Embryonic facial prominence (tissue), 1 donor: Measurements from ENCODE around the gene BUD31.

Experiments
- DNase-seq: peaks from one replicate; pipeline ENCODE4 v3.0.0-alpha.2; 2016; ENCODE audit errors: extremely low spot score

BUD31 gene

GRCh38 chr7:99433158-99433557 is 24.4 kb downstream of the BUD31 start:
- no peak for DNase-seq

GRCh38 chr7:99437946-99438572 is 29.3 kb downstream of the BUD31 start:
- no peak for DNase-seq

- peak; percentile 90 for DNase-seq
Measured at GRCh38 chr7:99438573-99439480, 30.1 kb downstream of the BUD31 start, which contains the start of the genes CPSF4 and PTCD1. Gene CPSF4, plus strand, starts transcription at chr7:99438943. Its CDS starts 140 bp downstream, at chr7:99439083. Gene PTCD1, minus strand, starts transcription at chr7:99438798. Its CDS starts 3,556 bp downstream, at chr7:99435242.

DNA sequence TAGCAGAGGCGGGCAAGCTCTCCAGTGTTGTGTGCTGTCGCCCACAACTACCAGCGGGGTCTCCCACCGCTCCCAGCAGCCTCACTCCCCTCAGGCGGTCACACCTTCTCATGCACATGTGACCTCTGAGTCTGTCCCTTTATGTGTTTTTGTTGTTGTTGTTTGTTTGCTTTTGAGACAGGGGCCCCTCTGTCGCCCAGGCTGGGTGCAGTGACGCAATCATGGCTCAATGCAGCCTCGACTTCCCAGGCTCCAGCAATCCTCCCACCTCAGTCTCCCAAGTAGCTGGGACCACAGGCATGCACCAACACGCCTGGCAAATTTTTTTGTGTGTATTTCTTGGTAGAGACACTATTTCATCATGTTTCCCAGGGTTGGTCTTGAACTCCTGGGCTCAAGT is 31.4 kb downstream of the BUD31 start:
- no peak for DNase-seq

- DNase-seq = no peak
Measured at GRCh38 chr7:99446096-99446495, 37.3 kb downstream of the BUD31 start.

DNA sequence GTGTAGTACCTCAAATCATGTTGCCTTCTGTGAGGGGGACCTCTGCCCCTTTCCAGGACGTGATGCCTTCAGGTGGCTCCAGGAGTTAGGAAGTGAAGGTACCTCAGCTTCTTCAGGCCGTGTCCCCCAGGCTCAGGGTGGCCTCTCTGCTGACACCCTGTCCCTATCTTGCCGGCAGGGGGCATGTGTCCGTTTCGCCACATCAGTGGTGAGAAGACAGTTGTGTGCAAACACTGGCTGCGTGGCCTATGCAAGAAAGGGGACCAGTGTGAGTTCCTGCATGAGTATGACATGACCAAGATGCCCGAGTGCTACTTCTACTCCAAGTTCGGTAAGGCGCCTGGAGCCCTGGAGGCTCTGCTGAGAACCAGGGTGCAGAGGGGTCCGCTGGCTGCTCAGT is 39.2 kb downstream of the BUD31 start:
- no peak for DNase-seq

DNA sequence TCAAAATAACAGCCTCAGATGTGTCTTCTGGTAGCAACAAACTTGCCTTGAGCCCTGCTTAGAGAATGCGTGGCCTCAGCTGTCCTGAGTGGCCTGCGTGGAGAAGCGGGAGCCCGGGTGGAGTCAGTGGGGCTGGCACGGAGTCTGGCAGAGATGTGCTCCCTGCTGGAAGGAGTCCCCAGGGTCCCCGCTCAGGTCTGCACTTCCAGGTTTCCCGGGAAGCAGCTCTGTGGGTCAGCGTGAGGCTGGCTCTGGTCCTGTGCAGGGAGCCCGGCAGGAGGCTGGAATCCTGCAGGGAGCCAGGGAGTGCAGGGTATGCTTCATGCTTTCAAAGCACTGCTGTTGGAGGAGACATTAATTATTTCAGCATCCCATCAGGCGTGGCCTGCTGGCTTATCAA is 40.1 kb downstream of the BUD31 start:
- no peak for DNase-seq

DNA sequence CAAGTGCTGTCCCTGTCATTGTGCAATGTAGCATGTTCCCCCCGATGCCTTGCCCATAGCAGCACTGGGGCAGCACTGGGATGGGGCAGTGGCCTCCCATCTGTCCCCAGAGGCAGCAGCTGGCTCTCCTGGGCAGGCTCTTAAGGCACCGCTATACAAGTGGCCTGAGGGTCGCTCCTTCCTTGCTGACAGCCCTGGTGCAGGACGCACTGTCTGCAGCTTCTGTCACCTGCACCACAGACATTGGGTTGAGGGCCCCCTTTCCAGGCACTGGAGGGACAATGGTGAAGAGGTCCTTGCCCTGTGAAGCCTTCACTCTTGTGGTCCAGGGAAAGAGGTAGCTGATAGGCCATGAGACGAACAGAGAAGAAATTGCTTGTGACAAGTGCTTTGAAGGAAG is 40.6 kb downstream of the BUD31 start:
- DNase-seq = peak; percentile 70

DNA sequence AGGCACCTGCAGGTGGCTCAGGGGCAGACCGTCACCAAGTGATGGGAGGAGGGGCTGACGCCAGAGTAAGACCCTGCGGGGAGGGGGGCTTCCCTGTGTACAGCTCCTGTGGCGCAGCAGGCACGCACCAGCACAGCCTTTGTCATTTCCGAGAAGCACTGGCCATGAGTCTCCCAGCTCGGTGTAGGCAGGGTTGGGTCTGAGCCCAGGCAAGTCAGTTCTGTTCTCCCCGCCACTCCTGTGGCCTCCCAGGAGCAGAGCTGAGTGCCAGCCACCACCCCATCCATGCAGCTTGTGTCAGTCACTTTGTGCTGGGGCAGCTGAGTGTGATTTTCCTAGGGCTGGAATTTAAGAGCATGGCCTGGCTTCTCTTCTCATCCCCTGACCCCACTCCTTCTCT is 43.2 kb downstream of the BUD31 start:
- no peak for DNase-seq

DNA sequence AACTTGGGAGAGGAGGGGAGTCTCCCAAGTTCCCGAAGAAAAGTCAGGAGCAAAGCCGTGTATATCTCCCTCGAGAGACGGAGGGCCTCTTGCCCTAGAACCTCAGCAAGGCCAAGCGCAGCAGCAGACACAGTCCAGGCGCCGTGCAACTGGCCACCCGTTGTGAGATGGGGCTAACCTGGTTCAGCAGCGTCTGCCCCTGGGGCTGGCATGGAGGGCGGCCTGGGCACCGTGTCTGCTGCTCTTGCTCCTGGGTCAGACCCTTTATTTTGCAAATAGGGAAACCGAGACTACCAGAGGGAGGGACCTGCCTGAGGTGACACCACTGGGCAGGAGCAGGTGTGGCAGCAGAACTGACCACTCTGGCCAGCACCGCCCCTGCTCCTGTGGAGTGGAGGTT is 43.8 kb downstream of the BUD31 start:
- no peak for DNase-seq

- no peak for DNase-seq
Measured at GRCh38 chr7:99453105-99453504, 44.3 kb downstream of the BUD31 start.

DNA sequence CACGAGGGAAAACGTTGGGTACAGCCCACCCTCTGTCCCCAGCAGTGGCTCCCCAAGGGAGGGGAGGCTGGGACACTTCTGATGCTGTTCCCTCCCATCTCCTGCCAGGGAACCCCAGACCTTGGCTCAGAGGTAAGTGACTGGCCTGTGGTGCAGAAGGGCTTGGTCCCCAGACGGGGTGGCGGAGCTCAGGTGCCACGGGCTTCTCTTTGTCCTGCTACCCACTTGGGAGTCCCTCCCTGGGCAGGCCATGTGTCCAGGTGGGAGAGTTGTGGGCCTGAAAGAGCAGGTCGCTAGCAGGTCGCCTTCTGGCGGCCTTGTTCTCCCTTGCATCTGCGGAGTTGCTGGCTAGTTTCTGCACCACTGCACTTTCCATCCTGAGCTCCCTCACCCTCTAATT is 47.1 kb downstream of the BUD31 start:
- DNase-seq = no peak

DNA sequence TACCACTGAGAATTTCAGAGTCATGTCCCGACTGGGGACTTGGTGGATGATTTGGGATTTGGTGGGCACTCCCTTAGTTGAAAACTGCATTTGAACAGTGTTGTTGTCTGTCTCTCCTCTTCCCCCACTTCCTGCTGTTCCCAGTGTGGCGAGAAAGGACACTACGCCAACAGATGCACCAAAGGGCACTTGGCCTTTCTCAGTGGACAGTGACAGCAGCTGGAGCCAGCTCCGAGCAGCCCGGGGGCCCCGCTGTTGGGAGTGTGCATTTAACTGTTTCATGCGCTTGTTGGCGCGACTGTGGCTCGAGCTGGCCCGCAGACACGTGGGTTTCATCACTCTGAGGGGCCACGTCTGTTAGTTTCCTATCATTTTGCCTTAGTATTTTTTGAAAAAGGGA is 47.5 kb downstream of the BUD31 start:
- no peak for DNase-seq

DNA sequence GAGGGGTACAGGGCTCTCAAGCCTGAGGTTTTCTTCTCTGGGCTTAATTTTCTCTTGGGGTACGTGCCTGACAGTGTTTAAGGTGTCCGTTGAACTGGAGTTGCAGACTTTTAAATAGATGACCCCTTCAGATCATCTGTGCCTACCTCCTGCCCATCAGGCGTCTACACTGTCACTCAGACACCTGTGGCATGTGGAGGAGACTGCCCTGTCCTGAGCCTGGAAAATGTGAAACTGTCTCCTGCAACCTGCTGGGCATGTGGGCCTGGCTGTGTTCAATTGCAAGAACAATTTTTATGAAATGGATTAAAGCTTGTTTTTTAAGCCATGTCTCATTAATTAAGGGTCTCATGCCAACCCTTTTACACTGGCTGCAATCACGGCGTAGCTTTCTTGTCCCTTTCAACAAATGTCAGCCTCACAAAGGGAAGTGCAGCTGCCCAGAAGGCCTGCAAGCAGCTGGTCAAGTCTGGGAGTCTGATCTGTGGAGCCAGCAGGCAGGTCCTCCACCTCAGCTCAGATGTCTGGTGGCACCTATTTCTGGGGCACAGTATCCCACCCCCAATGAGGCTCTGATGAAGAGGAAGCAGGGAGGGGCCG is 48.4 kb downstream of the BUD31 start:
- DNase-seq = no peak

GRCh38 chr7:99457650-99458493 is 49.1 kb downstream of the BUD31 start:
- no peak for DNase-seq

DNA sequence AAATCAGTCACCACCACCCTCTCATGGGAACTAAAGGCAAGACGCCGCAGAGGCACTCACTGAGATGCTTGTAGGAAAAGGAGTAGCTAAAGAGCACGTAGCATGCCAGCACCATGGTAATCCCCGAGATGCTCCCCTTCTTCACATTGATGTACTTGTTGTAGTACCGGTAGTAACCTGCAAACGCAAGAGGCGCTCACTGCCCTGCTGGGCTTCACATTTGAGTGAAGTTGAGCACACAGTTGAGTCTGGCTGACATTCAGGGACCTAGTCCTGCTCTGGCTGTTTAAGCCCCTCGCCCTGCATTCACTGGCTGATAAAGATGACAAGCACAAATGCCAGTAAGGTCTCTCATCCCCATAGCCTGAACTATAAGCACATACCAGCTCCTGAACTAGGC is 50.3 kb downstream of the BUD31 start:
- no peak for DNase-seq

- DNase-seq = no peak
Measured at GRCh38 chr7:99460651-99461050, 51.9 kb downstream of the BUD31 start.

DNA sequence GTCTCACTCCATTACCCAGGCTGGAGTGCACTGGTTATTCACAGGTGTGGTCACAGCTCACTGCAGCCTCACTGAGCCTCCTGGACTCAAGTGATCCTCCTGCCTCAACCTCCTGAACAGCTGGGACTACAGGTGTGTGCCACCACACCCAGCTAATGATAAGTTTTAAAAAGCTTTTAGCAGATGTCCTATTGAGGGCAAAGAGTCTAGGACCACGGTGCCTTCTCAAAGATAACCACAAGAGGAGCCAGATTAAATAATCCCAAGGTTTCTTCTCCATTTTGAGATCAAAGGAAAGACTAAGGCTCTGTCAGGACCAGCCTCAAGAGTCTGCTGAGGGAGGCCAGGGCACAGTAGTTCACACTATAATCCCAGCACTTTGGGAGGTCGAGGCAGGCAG is 52.5 kb downstream of the BUD31 start:
- no peak for DNase-seq

DNA sequence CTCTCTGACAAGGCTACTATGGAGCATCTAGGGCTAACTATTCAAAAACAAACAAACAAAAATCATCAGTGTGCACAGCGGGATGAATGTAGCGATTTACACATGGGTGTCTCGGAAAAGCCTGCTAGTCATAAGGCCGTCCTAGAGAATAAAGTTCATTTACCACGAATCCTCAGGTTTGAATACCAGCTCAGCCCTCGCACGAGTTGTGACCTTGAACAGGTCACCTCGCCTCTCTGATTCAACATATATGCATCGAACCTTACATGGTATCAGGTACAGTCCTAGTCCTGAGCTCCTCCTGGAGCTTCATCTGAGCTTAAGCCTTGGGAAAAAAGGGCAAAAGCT is 56.6 kb downstream of the BUD31 start:
- no peak for DNase-seq

- DNase-seq = no peak
Measured at GRCh38 chr7:99468336-99468918, 59.7 kb downstream of the BUD31 start.
